HEK293 (cell line): Measurements from ENCODE around the gene LLGL1.

Source experiments
- CTCF ChIA-PET: fragments of 350-600 bp; formaldehyde crosslinking; extraction: SDS; loops from one replicate; lab custom pipeline; 2021; ENCODE audit warnings: antibody characterized with exemption; lab: Yijun Ruan, JAX
- POLR2A ChIA-PET: fragments of 300-600 bp; formaldehyde crosslinking; extraction: SDS; loops from one replicate; lab custom pipeline; 2020; ENCODE audit warnings: antibody characterized with exemption, inconsistent platforms; lab: Yijun Ruan, JAX
- H3K27ac ChIP-seq: fragments of 200-500 bp; sonication (Bioruptor generic); 2 replicates; pipeline ENCODE4 v1.5.1; 2014; ENCODE audit warnings: low read depth, low read length, control low read depth, inconsistent platforms; ENCODE audit errors: extremely low read depth
- H3K36me3 ChIP-seq, 2 experiments: fragments of 200-500 bp in 1 of 2; sonication (Bioruptor generic) in 1 of 2; 1 replicate in 1 of 2; 2 replicates in 1 of 2; pipeline ENCODE4 v1.5.1; 2014 to 2017; ENCODE audit warnings: inconsistent platforms in 2 of 2, low read length in 2 of 2; ENCODE audit not compliant: control insufficient read depth in 2 of 2, insufficient read depth in 1 of 2
- H3K4me1 ChIP-seq: fragments of 200-500 bp; sonication (Bioruptor generic); 2 replicates; pipeline ENCODE4 v1.5.1; 2014; ENCODE audit warnings: mild to moderate bottlenecking, low read length, inconsistent platforms; ENCODE audit not compliant: control insufficient read depth, insufficient read depth
- H3K4me3 ChIP-seq: 2 replicates; pipeline ENCODE4 v1.5.1; 2011; ENCODE audit warnings: low read depth, mild to moderate bottlenecking, control low read depth, low read length, moderate library complexity
- H3K9me3 ChIP-seq: fragments of 200-500 bp; sonication (Bioruptor generic); 2 replicates; pipeline ENCODE4 v1.5.1; 2014; ENCODE audit warnings: low read depth, low read length, inconsistent platforms; ENCODE audit not compliant: control insufficient read depth, insufficient read depth
- ELK4 ChIP-seq: IDR thresholded peaks from 2 replicates; pipeline ENCODE4 v1.6.1; 2011; ENCODE audit warnings: mild to moderate bottlenecking, low read depth, low read length, borderline replicate concordance
- HIC1 ChIP-seq: fragments of 450-650 bp; formaldehyde crosslinking; IDR thresholded peaks from 2 replicates; pipeline ENCODE4 v1.5.1; 2016; ENCODE audit warnings: missing biosample characterization, missing genetic modification characterization
- ZBTB26 ChIP-seq: fragments of 450-650 bp; formaldehyde crosslinking; optimal IDR thresholded peaks from 2 replicates; pipeline ENCODE3; 2016; ENCODE audit warnings: missing biosample characterization, mild to moderate bottlenecking, missing genetic modification characterization
- ZEB2 ChIP-seq: fragments of 450-650 bp; formaldehyde crosslinking; IDR thresholded peaks from 2 replicates; pipeline ENCODE4 v1.5.1; 2016; ENCODE audit warnings: missing biosample characterization, missing genetic modification characterization
- ZFHX2 ChIP-seq: fragments of 450-650 bp; formaldehyde crosslinking; conservative IDR thresholded peaks from 2 replicates; pipeline ENCODE4 v1.5.1; 2016; ENCODE audit warnings: missing biosample characterization, missing genetic modification characterization
- ZIC2 ChIP-seq: fragments of 450-650 bp; formaldehyde crosslinking; IDR thresholded peaks from 2 replicates; pipeline ENCODE4 v1.5.1; 2016; ENCODE audit warnings: missing biosample characterization, missing genetic modification characterization
- ZNF148 ChIP-seq: fragments of 450-650 bp; formaldehyde crosslinking; IDR thresholded peaks from 2 replicates; pipeline ENCODE4 v1.5.0; 2017; ENCODE audit warnings: missing biosample characterization, missing genetic modification characterization, borderline replicate concordance
- ZNF211 ChIP-seq: fragments of 450-650 bp; formaldehyde crosslinking; IDR thresholded peaks from 2 replicates; pipeline ENCODE4 v1.5.1; 2016; ENCODE audit warnings: low read depth, missing biosample characterization, missing genetic modification characterization
- ZNF239 ChIP-seq: fragments of 450-650 bp; formaldehyde crosslinking; IDR thresholded peaks from 2 replicates; pipeline ENCODE4 v1.5.1; 2016; ENCODE audit warnings: missing biosample characterization, missing genetic modification characterization
- ZNF26 ChIP-seq: fragments of 450-650 bp; formaldehyde crosslinking; IDR thresholded peaks from 2 replicates; pipeline ENCODE4 v1.5.1; 2016; ENCODE audit warnings: missing biosample characterization, missing genetic modification characterization
- ZNF350 ChIP-seq: fragments of 450-650 bp; formaldehyde crosslinking; IDR thresholded peaks from 2 replicates; pipeline ENCODE4 v1.5.0; 2017; ENCODE audit warnings: missing biosample characterization, mild to moderate bottlenecking, missing genetic modification characterization
- ZNF473 ChIP-seq: fragments of 450-650 bp; formaldehyde crosslinking; IDR thresholded peaks from 2 replicates; pipeline ENCODE4 v1.5.1; 2017; ENCODE audit warnings: missing biosample characterization, missing genetic modification characterization
- ZNF571 ChIP-seq: fragments of 450-650 bp; formaldehyde crosslinking; IDR thresholded peaks from 2 replicates; pipeline ENCODE4 v1.5.0; 2017; ENCODE audit warnings: missing biosample characterization, missing genetic modification characterization
- ZNF580 ChIP-seq: fragments of 450-650 bp; formaldehyde crosslinking; IDR thresholded peaks from 2 replicates; pipeline ENCODE4 v1.5.1; 2016; ENCODE audit warnings: missing biosample characterization, missing genetic modification characterization
- ZNF658 ChIP-seq: fragments of 450-650 bp; formaldehyde crosslinking; IDR thresholded peaks from 2 replicates; pipeline ENCODE4; 2016; ENCODE audit warnings: missing biosample characterization, missing genetic modification characterization
- ZNF830 ChIP-seq: fragments of 450-650 bp; IDR thresholded peaks from 2 replicates; pipeline ENCODE4 v1.5.0; 2018; ENCODE audit warnings: missing biosample characterization, missing genetic modification characterization, low read depth, mild to moderate bottlenecking, moderate library complexity
- ZXDB ChIP-seq: fragments of 450-650 bp; formaldehyde crosslinking; IDR thresholded peaks from 2 replicates; pipeline ENCODE4 v1.5.1; 2016; ENCODE audit warnings: missing biosample characterization, missing genetic modification characterization

LLGL1 gene

GRCh38 chr17:18262641-18263040 lies 37.2 kb downstream of the LLGL1 start (continued):
- TF ChIP-seq HIC1 (tag by site-specific recombination), result peak; percentile 74; the same call in 1 of the 2 replicates
- TF ChIP-seq ZNF148, result no peak
- no peak for TF ChIP-seq ZNF350 (tag by site-specific recombination)
- no peak for TF ChIP-seq ZNF580 (tag by site-specific recombination)
- TF ChIP-seq ZFHX2, result 0 out of 2 replicates have a peak, but pooled peaks have one; percentile 13

GRCh38 chr17:18263885-18264682 lies 38.6 kb downstream of the LLGL1 start:
- no peak overlapping the region for H3K4me3 ChIP-seq
- H3K9me3 ChIP-seq, result no peaks in the 10 kb centered on the region
- ChIA-PET POLR2A (interaction anchor here (0.9 to 2.5 kb wide), 2 partner anchors 16 to 51 kb away, joined by 3 to 9 read pairs; partner anchors contain the start of genes SMCR8 and TOP3A), CTCF (interaction anchor here (0.7 kb wide), 1 partner anchor 15 kb away, joined by 3 read pairs; no protein-coding TSS in a partner anchor)
- H3K4me1 ChIP-seq, result peaks cover 6% of the 10 kb centered on the region; the same call in 1 of the 2 replicates
- H3K27ac ChIP-seq, result no peak overlapping the region
- no peak for TF ChIP-seq ZNF571 (tag by site-specific recombination)
- no peak for TF ChIP-seq ZXDB (tag by site-specific recombination)
- TF ChIP-seq ZBTB26 (tag by site-specific recombination), result no peak
- no peak for TF ChIP-seq ZNF211 (tag by site-specific recombination)
- TF ChIP-seq ZIC2 (tag by site-specific recombination), result no peak
- TF ChIP-seq ZNF473, result no peak
- TF ChIP-seq ZEB2 (tag by site-specific recombination), result no peak
- no peak for TF ChIP-seq ZNF830
- TF ChIP-seq ELK4, result no peak
- no peak for TF ChIP-seq ZNF239 (tag by site-specific recombination)
- TF ChIP-seq ZNF26 (tag by site-specific recombination), result no peak
- no peak for TF ChIP-seq ZNF658 (tag by site-specific recombination)
- H3K36me3 ChIP-seq, result peaks cover 2 to 35% of the 10 kb centered on the region in 2 experiments; a peak in 2 of 3 replicates
